SW 1271 (cell line): ENCODE measurements around the gene TPD52L1.

ENCODE experiments used
- DNase-seq, 2 experiments: peaks; one replicate each; lab custom pipeline; 2025; lab: John Stamatoyannopoulos, UW

TPD52L1 gene

DNA sequence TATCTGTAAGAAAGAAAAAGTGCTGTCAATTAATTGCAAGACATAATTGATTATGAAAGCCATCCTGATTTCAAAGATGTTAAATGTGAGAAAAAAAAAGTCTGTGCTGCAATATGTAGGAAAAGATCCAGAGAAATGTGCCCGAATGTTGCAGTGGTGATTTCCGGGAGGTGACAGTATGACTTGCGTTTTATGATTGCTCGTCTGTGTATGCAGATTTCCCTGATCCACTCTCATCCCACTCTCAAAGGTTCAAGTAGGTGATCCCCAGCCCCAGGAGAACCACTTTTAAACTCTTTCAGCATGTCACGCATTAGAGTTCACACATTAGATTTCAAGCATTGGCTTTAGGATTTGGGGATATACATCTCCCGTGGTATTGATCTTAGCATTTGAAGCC lies 57.8 kb downstream of the TPD52L1 start:
- no peak for DNase-seq

DNA sequence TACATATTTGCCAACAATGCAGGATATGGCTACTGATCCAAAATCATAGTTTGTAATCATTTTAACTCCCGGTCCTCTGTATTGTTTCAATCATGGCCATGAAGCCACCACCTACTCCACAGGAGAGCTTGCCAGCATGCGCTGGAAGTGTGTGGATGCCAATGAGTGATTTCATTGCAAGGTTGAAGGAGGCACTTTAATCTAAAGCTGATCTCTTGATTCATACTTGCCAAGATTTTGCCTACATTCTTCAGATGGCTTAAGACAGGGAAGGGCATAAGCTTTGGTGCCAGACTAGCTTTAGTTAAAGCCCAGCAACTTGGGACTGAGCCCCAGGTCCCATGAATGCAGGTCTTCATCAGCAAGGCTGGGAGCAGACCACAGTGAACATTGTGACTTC lies 58.8 kb downstream of the TPD52L1 start:
- DNase-seq = no peak

DNA sequence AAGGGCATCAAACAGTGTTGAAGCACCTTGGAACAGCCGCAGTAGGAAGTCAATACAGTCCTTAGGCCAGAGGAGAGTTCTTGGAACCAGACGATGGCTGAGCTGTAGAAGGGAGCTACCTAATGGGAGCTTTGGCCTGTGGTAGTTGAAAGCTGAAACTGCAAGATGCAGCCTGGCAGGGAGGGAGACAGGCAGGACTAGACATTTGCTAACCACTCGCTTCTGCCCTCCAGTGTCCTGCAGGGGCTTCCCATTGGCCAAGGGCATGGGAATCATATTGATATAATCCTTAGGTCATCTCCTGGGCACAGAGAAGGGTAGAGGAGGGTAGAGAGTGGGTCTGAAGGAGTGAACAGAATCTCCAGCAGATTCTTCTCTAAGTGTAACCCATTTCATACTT lies 60.4 kb downstream of the TPD52L1 start:
- DNase-seq = no peak

DNA sequence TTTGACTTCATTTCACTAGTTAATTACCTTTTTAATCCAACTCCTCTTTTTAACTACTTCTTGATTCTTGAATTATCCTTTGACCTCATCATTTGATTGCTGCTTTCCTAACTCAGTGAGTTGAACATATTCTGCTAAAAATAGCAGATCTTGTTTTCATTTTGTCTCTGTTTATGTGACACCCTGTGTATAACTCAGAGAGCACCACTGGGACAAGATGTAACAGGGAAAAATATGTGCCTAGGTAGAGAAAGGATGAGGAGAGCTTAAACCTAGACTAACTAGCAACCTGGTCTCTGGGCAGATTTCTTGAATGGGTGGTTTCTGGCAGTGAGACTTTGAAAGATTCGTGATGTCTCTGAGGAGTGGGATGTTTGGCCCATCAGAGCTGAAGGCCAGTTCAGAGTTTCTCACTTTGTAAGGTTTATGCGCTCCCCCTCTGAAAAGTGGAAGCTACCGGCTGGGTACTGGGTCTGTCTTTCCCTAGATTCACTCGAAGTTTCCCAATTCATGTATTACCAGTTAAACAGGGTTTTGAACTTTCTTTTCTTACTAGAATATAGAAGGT lies 61.8 kb downstream of the TPD52L1 start:
- DNase-seq = no peak

DNA sequence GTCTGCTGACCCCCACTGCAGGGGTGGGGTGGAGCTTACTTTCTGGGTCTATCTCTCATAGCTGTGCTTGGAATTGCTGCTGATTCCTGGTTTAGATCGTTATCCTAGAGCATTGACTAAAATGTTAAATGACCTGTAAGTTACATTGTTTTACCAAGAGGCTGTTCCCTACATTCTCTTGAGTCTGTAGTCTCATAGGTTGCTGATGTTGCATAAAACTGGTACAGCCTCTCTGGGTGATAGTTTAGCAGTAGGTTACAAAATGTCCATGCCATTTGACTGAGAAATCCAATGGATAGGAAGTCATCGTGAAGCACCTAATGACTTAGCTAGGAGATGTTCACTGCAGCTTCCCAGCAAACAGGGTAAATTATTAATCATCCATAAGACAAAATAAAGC lies 62.4 kb downstream of the TPD52L1 start:
- DNase-seq = no peak

DNA sequence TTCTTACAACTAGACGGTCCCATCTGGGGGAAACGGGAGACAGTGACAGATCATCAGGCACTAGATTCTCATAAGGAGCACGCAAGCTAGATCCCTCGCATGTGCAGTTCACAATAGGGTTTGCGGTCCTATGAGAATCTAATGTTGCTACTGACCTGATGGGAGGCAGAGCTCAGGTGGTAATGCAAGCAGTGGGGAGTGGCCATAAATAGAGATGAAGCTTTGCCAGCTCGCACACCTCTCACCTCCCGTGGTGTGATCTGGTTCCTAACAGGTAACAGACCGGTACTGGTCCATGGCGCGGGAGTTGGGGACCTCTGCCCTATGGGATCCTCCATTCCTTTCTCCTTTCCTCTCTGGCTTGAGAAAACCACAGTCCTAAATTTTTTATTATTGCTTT lies 63.8 kb downstream of the TPD52L1 start:
- DNase-seq = no peak

DNA sequence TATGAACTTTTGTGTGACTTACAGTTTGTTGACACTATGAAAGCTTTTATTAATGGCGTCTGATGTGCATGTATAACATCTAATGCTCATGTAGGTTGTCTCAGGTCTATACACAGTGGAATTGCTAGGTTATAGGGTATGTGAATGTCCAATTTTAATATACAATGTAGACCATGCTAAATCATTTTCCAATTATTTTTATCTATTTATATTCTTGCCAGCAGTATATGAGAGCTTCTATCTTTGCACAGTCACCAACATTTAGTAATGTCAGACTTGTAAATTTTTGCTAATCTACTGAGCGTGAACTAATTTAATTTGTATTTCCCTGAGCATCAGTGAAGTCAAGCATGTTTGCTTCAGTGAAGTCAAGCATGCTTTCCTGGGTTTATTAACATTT lies 64.4 kb downstream of the TPD52L1 start:
- DNase-seq = no peak

DNA sequence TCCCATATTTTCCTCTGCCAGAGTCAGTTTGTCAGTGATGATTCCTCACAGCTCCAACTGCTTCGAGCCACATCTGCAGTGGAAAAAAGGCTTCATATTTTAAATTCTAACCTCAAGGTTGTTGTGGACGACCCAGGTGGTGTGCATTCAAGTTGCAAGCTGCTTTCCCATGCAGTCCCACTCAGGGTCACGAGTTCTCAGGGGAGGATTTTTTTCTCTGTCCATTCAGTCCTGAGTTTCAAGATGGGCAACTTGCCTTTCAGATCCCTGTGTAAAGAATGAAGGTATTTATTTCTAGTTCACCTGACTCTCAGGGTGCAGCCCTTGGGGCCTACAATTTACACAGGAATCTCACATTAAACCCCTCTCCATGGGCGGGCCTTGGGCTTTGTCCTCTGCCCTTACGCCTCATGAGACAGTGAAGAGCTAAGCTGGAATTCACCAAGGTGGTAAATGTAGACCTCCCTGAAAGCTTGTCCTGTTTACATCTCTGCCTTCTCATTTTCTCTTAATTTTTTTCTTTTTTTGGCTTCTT lies 65.9 kb downstream of the TPD52L1 start:
- DNase-seq = no peak

DNA sequence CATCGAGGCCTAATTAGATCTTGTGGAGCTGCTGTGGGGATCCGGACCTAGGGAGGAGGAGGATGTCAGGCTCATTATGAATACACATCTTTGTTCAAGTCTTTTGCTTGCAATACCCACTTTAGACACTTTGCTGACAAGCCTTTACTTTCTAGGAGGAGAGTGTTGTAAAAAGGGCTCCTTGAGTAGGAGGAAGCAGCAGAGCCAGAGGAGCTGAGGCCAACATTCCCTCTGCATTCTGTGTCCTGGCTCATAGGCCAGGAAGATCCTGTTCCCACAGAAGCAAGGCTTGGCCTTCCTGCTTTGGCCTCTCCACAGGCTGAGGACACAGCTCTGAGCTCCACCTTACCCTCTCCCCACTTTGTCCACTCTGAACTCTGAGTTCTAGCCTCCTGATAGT lies 67.1 kb downstream of the TPD52L1 start:
- DNase-seq = no peak

DNA sequence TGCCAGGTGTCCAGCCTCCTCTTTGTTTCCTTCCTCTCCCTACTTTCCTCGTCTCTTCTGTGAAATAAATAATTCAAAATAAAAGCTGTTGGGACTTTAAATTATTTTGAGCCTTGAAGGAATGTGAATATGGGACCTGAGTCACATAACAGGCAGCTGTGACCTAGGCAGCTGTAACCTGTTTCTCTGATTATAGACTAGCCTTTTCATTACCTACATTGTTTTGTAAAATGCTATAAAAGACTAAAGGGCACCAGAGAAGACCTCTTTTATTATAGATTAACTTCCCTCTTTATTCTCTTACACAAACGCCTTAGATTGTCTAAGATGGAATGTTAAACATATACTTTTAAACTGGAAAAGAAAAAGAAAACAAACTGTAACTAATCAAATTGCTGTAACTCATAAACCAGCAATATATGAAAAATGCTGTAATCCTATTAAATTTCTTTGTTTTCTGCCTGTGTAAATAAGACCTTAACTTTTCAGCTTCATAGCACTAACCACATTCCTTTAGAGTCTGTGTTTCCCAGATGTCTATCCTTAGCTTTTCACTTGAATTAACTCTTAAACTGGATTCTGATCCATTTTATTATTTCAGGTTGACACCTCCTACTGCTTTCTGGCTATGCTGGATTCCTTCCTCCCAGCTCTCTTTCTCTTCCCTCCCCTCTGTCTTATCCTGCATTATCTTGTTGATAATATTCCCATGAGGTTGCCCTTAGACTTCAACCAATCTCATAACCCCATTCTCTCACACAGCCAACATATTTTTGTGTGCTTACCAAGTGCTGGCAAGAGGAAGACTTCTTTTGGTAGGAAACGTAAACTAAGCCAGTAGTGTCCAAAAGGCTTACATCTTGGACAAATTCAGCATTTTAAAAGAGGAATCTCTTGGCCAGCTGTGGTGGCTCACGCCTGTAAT lies 69.2 kb downstream of the TPD52L1 start:
- no peak for DNase-seq

DNA sequence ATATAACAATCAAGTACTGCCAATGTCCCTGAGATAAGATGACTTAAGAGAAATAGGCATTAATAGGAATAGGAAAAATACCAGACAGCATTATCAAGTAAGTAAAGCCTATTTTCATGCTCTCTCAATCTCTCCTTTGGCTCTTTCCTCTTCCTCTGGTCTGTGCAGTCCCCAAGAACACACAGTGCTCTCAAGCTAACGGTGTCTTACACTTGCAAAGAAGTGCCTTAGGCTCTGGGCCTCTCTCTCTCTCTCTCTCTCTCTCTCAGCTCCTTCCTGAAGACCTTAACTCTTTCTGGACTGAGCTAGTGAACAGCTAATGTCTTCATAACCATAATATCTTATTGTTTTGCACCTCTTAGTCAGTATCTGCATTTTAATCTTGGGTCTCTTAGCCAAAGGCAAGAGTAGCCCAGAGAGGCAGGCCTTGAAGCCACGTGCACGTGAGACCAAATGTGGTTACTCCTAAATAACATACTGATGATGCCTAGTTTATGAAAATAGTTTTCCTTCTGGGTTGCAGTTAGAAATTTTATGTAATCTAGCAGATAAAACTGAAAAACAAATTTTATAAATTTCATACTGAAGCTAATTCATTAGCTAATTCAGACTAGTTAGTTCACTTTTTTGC lies 70.8 kb downstream of the TPD52L1 start:
- no peak for DNase-seq

DNA sequence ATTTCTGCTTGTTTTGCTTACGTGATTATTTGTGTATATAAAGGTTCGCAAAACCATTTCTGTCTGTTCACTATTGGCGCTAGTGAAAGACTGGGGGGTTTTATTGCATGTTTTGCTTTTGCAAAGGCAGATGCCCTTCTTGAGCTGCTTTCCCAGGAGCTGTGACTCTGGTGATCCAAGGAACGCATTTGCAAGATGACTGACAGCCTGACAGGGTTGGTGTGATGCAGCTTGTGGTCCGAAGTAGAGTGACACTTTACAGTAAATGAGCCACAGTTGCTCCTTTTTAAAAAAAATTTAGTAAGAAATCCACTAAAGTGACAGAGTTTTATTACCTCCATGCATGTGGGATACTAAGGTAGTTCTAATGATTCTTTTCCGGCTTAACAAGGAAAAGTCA lies 73.7 kb downstream of the TPD52L1 start:
- DNase-seq = no peak

DNA sequence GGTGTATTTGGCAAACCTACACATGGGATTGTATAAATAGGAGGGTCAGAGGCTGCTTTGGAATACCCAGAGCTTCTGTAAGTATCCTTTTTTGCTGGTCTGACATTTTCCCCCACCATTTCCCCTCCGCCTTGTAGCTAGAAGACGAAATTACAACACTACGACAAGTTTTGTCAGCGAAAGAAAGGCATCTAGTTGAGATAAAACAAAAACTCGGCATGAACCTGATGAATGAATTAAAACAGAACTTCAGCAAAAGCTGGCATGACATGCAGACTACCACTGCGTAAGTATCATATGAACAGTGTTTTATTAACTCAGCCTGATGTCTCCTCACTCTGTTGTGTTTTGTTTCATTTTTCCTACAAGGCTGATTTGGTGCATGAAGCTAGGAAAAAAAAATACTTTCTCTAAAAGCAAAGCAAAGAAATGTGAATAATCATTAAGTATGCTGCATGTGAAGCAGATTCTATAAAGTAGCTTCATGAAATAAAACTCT lies 75.5 kb downstream of the TPD52L1 start:
- DNase-seq = no peak

DNA sequence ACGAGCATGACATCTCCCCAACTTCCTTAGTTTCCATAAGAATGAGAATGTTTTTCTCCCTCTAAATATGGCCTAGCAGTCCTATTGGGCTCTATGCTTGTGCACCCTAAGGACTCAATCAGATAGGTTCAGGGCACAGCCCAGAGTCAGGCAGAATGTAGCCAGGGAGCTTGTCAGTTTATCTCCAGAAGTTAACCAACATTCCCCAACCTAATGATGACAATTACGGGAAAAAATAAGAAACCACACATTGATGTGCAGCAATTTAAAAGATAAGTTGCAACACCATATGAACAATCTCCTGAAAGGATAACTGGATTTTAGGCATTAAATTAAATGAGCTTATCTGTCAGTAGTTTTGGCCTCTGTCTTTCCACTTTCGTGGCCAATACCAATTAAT lies 77.1 kb downstream of the TPD52L1 start:
- DNase-seq = no peak

DNA sequence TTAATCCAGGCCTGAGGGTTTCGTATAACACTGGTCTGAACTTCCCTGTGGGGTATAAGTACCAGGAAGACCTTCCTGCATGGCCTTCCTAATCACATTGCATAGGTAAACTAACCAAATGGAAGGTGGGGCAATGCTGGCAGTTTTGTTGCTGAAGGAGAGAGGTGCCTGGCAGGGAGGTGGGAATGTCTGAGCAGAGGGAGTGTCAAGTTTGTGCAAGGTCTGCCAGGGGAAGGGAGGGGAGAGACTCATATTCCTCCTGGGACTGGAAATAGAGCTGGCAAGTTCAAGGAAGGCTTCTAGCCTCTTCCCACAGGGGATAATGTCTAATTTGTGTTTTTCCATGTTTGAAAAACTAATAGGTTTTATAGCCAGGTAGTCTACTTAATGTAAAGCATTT lies 77.6 kb downstream of the TPD52L1 start:
- DNase-seq = no peak

DNA sequence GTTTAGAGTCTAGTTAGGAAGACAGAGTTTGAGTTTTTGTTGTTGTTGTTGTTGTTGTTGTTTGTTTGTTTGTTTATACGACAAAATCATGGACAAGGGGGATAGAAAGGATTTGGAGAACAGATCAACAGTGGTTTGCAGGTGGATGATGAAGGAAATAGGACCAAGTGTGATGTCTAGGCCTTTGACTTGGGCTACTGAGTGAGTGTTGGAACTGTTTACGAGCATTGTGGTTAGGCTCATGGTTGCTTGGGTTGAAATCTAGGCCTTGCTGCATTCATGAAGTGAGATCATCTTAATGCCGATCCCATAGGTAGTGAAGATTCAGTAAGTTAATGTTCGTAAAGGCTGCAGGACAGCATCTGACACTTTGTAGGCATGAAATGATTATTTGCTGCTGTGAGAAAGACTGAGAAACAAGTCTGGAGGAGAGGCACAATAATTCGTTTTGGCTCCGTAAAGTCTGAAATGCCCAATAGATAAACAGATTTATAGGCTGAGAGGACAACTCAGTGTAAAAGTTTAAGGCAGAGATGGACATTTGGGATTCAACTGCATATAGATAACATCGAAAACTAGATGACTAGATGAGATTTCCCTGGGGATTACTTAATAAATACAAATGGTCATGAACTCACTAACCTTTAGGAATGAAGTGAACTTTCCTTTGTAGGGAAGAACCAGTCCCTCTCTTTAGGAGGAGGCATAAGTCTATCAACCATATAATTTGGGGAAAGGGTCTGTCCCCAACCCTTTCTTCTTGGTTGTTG lies 78.2 kb downstream of the TPD52L1 start:
- no peak for DNase-seq

DNA sequence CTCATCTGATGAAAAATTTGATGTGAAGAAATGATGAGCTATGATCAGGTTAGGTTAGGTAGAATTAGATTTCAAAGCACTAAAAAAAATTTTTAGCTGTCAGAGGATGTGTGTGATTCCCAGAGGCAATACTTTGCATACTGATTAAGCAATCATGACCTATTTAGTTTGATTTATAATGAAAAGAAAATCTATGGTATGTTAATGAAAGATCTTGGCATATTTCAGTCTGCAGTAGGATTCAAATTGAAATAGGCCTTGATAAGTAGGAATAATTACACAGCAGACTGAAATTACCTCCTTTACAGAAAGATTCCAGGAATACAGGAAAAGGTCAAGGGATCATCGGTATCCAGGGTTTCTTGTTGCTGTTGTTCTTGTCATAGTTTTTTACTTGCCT lies 78.9 kb downstream of the TPD52L1 start:
- DNase-seq = no peak

DNA sequence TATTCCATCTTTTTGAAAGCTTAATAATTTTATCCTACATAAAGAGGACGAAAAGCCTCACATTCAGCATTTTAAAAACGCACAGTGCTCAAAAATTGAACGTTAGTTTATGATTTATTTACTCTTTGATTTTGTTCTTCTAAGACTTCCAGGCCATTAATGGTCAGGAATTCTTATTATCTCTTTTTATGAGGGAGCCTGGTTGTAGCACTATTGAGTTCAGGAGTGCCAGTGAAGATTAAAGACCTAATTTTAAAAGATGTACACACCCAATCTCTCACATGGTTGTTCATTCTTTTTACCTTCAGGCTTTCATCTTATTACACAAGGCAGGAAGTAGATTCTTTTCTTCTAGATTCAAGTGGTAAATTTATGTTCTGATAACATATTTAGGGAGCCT lies 79.6 kb downstream of the TPD52L1 start:
- no peak for DNase-seq

DNA sequence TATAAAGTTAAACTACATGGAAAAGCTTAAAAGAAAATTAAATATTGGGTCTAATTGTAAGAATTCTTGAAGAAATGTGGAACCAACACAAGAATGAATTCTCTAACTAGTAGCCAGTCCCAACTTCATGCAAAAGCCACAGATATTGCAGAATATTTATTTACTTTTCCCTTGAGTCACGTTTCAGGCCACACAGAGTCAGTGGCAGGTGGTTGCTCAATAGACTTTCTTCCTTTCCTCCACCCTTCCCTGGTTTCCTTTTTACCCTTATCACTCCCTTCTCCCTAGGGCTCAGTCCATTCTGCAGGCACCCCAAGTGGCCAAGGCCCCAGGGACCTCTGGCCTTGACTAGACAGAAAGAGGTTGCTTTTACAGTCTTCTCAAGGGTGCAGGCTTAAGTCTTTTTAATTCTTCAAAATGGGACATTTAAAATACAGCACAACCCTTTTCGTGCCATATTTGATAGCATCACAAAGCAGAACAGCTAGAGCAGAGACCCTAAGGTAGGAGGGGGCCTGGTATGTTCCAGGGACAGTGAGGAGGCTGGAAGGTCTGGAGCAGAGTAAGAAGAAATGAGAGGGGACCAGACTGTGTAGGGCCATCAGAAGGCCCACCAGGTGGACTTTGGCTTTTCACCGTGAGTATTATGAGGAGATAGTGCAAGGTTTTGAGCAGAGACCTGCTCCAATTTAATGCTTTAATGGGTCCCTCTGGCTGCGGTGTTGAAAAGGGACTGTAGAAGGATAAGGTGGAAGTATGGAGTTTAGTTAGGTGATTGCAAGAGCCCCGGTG lies 83.2 kb downstream of the TPD52L1 start:
- DNase-seq = no peak

DNA sequence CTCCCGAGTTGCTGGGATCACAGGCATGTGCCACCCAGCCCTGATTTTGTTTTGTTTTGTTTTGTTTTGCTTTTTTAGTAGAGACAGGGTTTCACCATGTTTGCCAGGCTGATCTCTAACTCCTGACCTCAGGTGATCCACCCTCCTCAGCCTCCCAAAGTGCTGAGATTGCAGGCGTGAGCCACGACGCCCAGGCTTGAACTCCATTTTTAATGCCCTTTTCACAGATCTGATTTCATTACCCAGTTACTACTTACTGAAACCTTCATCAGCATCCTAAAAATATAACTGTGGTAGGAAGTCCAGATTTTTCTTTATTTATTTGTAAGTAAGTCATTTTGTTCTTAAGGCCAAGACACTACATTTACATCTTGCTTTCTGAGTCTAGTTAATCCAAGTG lies 84.2 kb downstream of the TPD52L1 start:
- DNase-seq = no peak

DNA sequence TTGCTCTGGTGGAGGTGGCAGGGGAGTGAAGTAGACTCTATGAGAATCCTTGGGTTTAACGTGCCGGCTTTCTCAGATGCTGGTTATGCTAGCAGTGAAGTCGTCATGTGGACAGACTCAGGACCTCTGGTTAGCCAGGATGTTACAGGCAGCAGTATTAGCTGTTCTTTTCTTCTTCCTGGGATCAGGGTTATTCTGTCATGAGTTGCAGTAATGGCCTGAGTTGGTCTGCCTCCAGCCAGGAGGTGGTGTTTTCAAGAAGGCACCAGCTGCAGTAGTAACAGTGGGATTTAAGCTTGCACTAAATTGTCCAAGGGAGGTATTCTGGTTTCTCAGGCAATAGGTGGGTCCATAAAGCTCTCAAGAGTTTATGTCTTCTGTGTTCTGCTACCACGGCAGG lies 91.5 kb downstream of the TPD52L1 start:
- DNase-seq = no peak
